Measurements from ENCODE around the gene TLCD3A. TPM values are rescaled to one million over a fixed set of nuclear protein-coding genes. Genes with fewer than 3 reads are reported as not detected.

TLCD3A gene
- total RNA-seq, 1 experiment from 2014 or later: 13.9 TPM

- no peak overlapping the region for H3K4me3 ChIP-seq (ENCODE audit: low read length)
- H3K4me1 ChIP-seq (ENCODE audit: insufficient read depth, low read length): peaks cover 7% of the 10 kb centered on the region
- H3K27ac ChIP-seq (ENCODE audit: low read length): no peak overlapping the region
- ChIA-PET CTCF (interaction anchor here (0.5 kb wide), 1 partner anchor 33 kb away, joined by 3 read pairs; no protein-coding TSS in a partner anchor), POLR2A (ENCODE audit: unreplicated experiment) (no interaction called here)
- intact Hi-C loops (cut with micrococcal nuclease): no loop called here
- peaks cover 34% of the 10 kb centered on the region for H3K79me2 ChIP-seq (ENCODE audit: low read length)
- H2AFZ ChIP-seq (ENCODE audit: low read length): no peak overlapping the region
- DNase-seq (no peak), ATAC-seq (no peak)
- H3K4me2 ChIP-seq (ENCODE audit: low read length): no peak overlapping the region
- H3K9me3 ChIP-seq (ENCODE audit: low read length): no peaks in the 10 kb centered on the region
- H3K27me3 ChIP-seq (ENCODE audit: low read length): no peaks in the 10 kb centered on the region
- H3K9me2 ChIP-seq (replicated peaks; ENCODE audit: low read length): no peaks in the 10 kb centered on the region
- no peak for TF ChIP-seq EZH2phosphoT487 (IDR thresholded peaks at IDR 0.05; ENCODE audit: borderline replicate concordance, low read length)
- TF ChIP-seq CTCF (conservative IDR thresholded peaks at IDR 0.05; ENCODE audit: low read depth, low read length): no peak
- TF ChIP-seq EZH2 (IDR thresholded peaks at IDR 0.05; ENCODE audit: low read length, unreplicated experiment): no peak
- peaks cover 6% of the 10 kb centered on the region; the same call in 1 of the 2 replicates for H3K36me3 ChIP-seq (ENCODE audit: low read depth, low read length)
- H3K9ac ChIP-seq (ENCODE audit: low read length): no peak overlapping the region
- no TSS peak for BruUV-seq (replicated peaks)
- no peaks in the 10 kb centered on the region for H4K20me1 ChIP-seq (ENCODE audit: low read length)
- H3F3A ChIP-seq (ENCODE audit: low read length, unreplicated experiment): no peaks in the 10 kb centered on the region
Observed at GRCh38 chr17:703081-703875, 29.1 kb upstream of the TLCD3A start.

GRCh38 chr17:704111-704864 lies 28.1 kb upstream of the TLCD3A start:
- no TSS peak for BruUV-seq (replicated peaks)

More at GRCh38 chr17:704111-704864, 28.1 kb upstream of the TLCD3A start:
- POLR2A ChIA-PET (ENCODE audit: unreplicated experiment): no interaction called here
- DNase-seq: no peak
- H3K27me3 ChIP-seq (ENCODE audit: low read length): no peaks in the 10 kb centered on the region
- no peak overlapping the region for H3K9ac ChIP-seq (ENCODE audit: low read length)
- peaks cover 5% of the 10 kb centered on the region for H3K4me1 ChIP-seq (ENCODE audit: insufficient read depth, low read length)
- H3K4me3 ChIP-seq (ENCODE audit: low read length): no peak overlapping the region
- intact Hi-C loops (cut with micrococcal nuclease): no loop called here
- CTCF ChIA-PET: interaction anchor here (0.5 kb wide), 1 partner anchor 34 kb away, joined by 3 read pairs; no protein-coding TSS in a partner anchor
- no peaks in the 10 kb centered on the region for H4K20me1 ChIP-seq (ENCODE audit: low read length)
- H3K79me2 ChIP-seq (ENCODE audit: low read length): peaks cover 37% of the 10 kb centered on the region
- H2AFZ ChIP-seq (ENCODE audit: low read length): no peak overlapping the region
- H3K27ac ChIP-seq (ENCODE audit: low read length): no peak overlapping the region
- no peak overlapping the region for H3K4me2 ChIP-seq (ENCODE audit: low read length)
- no peaks in the 10 kb centered on the region for H3K9me3 ChIP-seq (ENCODE audit: low read length)
- no peaks in the 10 kb centered on the region for H3K9me2 ChIP-seq (replicated peaks; ENCODE audit: low read length)
- no peaks in the 10 kb centered on the region for H3F3A ChIP-seq (ENCODE audit: low read length, unreplicated experiment)
- no peak for TF ChIP-seq EZH2 (IDR thresholded peaks at IDR 0.05; ENCODE audit: low read length, unreplicated experiment)
- TF ChIP-seq EZH2phosphoT487 (IDR thresholded peaks at IDR 0.05; ENCODE audit: borderline replicate concordance, low read length): no peak
- no peak for TF ChIP-seq CTCF (conservative IDR thresholded peaks at IDR 0.05; ENCODE audit: low read depth, low read length)
- peaks cover 9% of the 10 kb centered on the region; the same call in 1 of the 2 replicates for H3K36me3 ChIP-seq (ENCODE audit: low read depth, low read length)
- ATAC-seq: no peak
